Kidney tubule cell (primary cell): ENCODE measurements around the gene PVALEF.
"Not testable (repeated sequence)": the region's sequence is repeated elsewhere in the genome, so short reads cannot be mapped to it uniquely, and the experiment has no call there.

Experiments used
- DNase-seq: peaks from one replicate; pipeline ENCODE4 v3.0.0-alpha.2; 2018; ENCODE audit warnings: low spot score

The PVALEF gene

GRCh38 chr17:81221371-81221841, 56.1 kb downstream of the PVALEF start:
- DNase-seq = no peak

- no peak for DNase-seq
Observed at GRCh38 chr17:81221842-81222619, 56.7 kb downstream of the PVALEF start.

- no peak for DNase-seq
Observed at GRCh38 chr17:81222620-81222905, 57.3 kb downstream of the PVALEF start.

GRCh38 chr17:81222906-81223761, 57.8 kb downstream of the PVALEF start, which contains the start of gene CEP131:
TSS of gene CEP131 (minus strand) at chr17:81222965. CDS start at chr17:81220056, 2,909 bp downstream.
- DNase-seq = peak; percentile 99

GRCh38 chr17:81223762-81224130, 58.4 kb downstream of the PVALEF start:
- DNase-seq = no peak

- DNase-seq = not testable (repeated sequence)
Observed at GRCh38 chr17:81227630-81228029, 62.3 kb downstream of the PVALEF start.

GRCh38 chr17:81228420-81228819, 63.1 kb downstream of the PVALEF start:
- no peak for DNase-seq

- no peak for DNase-seq
Observed at GRCh38 chr17:81228834-81229665, 63.7 kb downstream of the PVALEF start.

GRCh38 chr17:81229666-81229920, 64.3 kb downstream of the PVALEF start:
- DNase-seq = no peak

- no peak for DNase-seq
Observed at GRCh38 chr17:81230043-81230820, 64.9 kb downstream of the PVALEF start.

GRCh38 chr17:81231121-81231645, 65.9 kb downstream of the PVALEF start:
- no peak for DNase-seq

GRCh38 chr17:81231766-81232581, 66.7 kb downstream of the PVALEF start:
- DNase-seq = no peak
